B cell (primary cell): ENCODE results near the gene GRPEL2.

Source experiments
- EZH2 ChIP-seq: IDR thresholded peaks from 2 replicates; pipeline ENCODE4 v1.6.1; 2012; ENCODE audit warnings: borderline replicate concordance, low read depth, mild to moderate bottlenecking, moderate library complexity, low read length; ENCODE audit not compliant: insufficient read depth, poor library complexity, severe bottlenecking
- TF ChIP-seq, protein P1 (sequence below): fragments of 200-600 bp; IDR thresholded peaks from one replicate; pipeline ENCODE4 v1.8.0; 2022; ENCODE audit warnings: antibody characterized with exemption, mild to moderate bottlenecking

GRCh38 chr5:149353911-149354310, 8.6 kb downstream of the GRPEL2 start:
- TF ChIP-seq, protein P1, sequence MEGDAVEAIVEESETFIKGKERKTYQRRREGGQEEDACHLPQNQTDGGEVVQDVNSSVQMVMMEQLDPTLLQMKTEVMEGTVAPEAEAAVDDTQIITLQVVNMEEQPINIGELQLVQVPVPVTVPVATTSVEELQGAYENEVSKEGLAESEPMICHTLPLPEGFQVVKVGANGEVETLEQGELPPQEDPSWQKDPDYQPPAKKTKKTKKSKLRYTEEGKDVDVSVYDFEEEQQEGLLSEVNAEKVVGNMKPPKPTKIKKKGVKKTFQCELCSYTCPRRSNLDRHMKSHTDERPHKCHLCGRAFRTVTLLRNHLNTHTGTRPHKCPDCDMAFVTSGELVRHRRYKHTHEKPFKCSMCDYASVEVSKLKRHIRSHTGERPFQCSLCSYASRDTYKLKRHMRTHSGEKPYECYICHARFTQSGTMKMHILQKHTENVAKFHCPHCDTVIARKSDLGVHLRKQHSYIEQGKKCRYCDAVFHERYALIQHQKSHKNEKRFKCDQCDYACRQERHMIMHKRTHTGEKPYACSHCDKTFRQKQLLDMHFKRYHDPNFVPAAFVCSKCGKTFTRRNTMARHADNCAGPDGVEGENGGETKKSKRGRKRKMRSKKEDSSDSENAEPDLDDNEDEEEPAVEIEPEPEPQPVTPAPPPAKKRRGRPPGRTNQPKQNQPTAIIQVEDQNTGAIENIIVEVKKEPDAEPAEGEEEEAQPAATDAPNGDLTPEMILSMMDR = no peak
- TF ChIP-seq EZH2 = no peak
